ENCODE results near the gene ADISSP.
"Not testable (repeated sequence)": the region's sequence is repeated elsewhere in the genome, so short reads cannot be mapped to it uniquely, and the experiment has no call there.

Gene ADISSP

DNA sequence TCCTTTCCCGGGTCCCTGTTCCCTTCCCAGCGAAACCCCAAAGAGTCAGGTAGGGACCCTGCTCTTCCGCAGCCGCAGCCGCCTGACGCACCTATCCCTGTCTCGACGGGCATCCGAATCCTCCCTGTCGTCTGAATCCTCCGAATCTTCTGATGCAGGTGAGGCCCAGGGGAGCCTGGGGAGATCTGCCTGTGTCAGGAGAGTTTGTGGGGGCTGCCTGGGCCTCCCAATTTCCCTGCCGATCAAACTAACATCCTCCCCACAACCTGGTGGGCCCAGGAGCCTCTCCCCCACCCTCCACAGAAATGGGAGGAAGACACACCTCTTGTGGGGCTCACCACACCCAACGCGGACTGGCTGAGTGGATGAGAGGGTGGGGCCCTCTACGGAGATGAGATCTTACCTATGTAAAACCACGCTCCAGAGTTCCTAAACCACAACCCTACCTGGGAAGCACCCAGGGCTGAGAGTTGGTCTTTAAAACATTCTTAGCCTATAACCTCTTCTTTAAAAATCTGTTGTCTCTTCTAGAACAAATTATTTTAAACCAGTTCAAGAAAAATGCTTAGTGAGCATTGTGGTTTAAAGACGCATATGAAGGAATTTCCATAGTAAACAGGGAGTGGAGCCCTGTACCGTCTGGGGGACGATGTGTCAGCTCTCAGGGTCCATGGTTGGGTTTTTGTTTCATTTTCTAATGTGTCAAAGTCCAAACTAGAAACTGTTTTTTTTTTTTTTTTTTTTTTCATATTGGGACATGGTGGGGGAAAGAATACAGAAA, 30.2 kb upstream of the ADISSP start:
- peak; percentile 28 for DNase-seq (ENCODE audit: low spot score)

DNA sequence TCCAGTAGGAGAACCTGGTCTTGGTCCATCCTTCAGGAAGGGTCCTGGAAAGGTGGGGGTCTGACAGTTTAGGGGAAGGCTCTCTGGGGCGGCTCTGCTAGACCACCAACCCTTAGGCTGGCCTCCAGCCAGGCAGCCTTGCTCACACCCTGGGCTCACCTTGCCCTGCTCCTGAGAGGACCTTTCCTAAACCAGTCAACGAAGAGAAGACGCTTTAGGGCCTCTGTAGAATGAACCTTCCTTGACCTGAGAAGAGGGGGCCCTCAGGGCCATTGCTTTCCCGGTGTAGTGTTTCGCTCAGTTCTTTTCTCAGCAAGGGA, 29.6 kb upstream of the ADISSP start:
- no peak for DNase-seq (ENCODE audit: low spot score)

DNA sequence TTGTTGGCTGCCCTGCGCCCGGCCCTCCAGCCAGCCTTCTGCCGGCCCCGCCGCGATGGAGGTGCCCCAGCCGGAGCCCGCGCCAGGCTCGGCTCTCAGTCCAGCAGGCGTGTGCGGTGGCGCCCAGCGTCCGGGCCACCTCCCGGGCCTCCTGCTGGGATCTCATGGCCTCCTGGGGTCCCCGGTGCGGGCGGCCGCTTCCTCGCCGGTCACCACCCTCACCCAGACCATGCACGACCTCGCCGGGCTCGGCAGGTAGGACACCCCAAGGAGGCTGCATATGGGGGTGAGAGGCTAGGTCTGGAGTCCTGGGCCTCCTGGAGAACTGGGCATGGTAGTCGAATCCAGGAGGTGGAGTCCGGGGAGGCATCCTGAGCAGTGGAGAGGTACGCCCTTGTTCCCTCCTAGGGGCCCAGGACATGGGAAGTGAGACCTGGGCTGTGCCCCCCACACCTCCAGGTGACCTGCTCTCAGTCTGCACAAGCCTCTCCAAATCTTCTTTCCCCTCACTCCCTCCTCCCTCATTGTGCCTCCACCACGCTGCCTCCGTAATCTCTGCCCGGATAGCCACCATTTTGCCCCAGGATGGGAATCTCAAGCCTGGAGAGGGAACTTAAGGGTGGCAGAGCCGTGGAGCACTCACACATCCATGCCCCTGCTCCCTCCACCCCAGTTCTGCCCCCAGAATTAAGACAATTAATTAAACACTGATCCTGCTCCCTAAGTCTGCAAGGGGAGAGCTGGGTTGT, 29.1 kb upstream of the ADISSP start:
- DNase-seq (ENCODE audit: low spot score), result no peak

DNA sequence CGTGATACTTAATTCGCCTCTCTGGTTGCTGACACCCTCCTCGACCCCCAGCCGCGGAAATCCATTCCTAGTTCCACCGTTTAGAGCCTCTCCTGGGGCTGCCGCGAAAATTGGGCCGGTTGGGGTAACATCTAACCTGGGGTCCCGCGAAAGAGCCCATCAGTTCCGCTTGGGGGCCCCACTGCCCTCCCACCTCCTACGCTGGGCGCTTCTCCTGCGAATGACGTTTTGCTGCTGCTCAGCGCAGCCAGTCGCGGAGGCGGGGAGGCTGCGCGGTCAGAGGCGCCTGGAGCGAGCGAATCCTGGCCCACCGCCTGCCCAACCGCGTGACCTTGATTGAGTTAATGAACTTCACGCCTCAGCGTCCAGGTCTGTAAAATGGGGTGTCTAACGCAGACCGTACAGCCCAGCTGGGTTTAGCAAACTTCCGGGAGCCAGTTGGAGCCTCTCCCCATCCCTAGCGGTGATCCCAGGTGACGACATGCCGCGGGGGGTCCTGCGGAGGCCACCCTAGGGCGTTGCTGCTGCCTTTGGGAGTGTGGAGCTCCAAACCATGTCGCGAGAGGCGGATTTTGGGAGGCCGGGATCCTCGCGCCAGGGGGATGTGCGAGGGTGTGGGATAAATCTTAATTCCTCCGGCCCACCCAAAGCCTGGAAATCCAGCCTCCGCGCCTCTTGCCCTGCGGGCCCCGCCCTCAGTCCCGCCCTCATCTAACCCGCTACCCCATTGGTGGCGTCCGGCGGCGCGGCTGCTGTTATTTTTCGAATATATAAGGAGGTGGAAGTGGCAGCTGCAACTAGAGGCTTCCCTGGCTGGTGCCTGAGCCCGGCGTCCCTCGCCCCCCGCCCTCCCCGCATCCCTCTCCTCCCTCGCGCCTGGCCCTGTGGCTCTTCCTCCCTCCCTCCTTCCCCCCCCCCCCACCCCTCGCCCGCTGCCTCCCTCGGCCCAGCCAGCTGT, 28.2 kb upstream of the ADISSP start, which contains the start of gene CDC25B:
Gene CDC25B (plus strand): TSS at position 800 of the 958 bp plus-strand sequence. CDS start 222 bp downstream, outside the sequence.
- peak; percentile 95 for DNase-seq (ENCODE audit: low spot score)

DNA sequence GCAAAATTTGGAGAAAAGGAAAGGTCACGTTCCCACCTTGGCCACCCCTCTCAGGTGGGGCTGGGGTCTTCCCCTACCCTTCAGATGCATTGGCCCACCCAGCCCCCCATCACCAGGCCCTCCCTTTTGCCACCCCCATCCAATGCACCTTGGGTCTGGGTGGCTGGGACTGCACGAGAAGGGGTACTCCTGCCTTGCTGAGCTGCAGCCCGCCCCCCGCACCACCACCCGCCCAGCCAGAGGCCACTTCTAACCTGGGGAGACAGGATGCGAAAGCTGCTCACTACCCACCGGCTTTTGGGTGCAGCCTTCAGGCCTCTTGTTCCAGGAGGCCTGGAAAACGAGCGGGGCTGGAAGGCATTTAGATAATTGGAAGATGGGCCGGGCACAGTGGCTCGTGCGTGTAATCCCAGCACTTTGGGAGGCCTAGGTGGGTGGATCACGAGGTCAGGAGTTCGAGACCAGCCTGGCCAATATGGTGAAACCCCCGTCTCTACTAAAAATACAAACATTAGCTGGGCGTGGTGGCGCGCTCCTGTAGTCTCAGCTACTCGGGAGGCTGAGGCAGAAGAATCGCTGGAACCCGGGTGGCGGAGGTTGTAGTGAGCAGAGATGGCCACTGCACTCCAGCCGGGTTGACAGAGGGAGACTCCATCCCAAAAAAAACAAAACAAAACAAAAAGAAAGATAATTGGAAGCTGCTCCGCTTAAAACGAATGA, 27.3 kb upstream of the ADISSP start:
- no peak for DNase-seq (ENCODE audit: low spot score)

DNA sequence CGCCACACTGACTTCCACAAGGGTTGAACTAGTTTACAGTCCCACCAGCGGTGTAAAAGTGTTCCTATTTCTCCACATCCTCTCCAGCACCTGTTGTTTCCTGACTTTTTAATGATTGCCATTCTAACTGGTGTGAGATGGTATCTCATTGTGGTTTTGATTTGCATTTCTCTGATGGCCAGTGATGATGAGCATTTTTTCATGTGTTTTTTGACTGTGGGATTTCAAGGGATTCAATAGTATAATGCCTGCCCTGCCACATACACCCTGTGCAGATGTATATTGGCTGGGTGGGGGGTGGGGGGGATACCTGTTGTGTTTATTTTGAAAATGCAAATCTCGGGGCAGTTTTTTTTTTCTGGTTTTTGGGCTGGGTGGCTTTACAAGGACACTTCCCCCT, 26.6 kb upstream of the ADISSP start:
- DNase-seq (ENCODE audit: low spot score), result not testable (repeated sequence)

DNA sequence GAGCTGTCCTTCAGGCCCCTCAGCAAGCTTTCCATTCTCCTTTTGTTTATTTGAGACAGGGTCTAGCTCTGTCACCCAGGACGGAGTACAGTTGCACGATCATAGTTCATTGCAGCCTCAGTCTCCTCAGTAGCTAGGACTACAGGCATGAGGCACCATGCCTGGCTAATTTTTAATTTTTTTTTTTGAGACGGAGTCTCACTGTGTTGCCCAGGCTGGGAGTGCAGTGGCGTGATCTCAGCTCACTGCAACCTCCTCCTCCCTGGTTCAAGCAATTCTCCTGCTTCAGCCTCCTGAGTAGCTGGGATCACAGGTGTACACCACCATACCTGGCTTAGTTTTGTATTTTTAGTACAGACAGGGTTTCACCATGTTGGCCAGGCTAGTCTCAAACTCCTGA, 21.6 kb upstream of the ADISSP start:
- DNase-seq (ENCODE audit: low spot score), result not testable (repeated sequence)

DNA sequence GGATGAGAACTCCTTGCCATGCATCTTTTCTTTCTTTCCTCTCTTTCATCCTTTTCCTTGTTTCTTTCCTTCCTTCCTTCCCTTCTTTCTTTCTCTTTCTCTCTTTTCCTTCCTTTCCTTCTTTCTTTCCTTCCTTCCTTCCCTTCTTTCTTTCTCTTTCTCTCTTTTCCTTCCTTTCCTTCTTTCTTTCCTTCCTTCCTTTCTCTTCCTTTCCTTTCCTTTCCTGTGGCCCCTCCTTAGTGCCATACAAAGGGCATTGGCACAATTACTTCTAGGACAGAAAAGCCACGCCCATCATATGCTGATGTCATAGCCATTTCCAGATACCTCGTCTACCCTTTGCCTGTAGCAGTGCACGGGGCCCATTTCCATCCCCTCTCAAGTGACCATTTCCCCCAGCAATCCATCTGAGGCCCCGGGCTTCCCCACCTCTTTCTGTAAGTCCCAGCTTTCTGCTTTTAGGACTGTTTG, 21.2 kb upstream of the ADISSP start:
- DNase-seq (ENCODE audit: low spot score), result no peak

DNA sequence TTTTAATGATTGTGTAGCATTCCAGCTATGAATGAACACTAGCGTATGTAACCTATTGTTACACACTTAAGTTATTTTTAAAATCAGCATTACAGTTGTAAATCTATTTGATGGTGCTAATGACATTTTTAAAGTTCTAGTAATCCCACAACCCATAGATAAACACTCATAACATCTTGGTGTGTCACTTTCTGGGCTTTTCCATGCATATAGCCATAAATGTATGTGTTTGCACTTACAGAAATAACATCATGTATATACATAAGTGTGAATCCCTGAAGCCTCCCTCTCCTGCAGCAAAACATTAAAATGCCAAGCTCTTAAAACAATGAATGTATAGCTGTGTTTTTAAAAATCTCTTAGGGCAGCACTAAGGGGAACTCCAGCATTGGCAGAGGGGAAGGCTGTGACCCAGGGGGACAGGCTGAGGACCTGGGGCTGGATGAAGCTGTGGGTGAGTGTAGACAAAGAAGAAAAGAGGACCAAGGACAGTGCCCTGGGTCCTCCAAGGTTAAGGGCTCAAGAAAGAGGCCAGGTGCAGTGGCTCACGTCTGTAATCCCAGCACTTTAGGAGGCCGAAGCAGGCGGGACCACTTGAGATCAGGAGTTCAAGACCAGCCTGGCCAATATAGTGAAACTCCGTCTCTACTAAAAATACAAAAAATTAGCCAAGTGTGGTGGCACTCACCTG, 19.9 kb upstream of the ADISSP start:
- DNase-seq (ENCODE audit: low spot score), result no peak

DNA sequence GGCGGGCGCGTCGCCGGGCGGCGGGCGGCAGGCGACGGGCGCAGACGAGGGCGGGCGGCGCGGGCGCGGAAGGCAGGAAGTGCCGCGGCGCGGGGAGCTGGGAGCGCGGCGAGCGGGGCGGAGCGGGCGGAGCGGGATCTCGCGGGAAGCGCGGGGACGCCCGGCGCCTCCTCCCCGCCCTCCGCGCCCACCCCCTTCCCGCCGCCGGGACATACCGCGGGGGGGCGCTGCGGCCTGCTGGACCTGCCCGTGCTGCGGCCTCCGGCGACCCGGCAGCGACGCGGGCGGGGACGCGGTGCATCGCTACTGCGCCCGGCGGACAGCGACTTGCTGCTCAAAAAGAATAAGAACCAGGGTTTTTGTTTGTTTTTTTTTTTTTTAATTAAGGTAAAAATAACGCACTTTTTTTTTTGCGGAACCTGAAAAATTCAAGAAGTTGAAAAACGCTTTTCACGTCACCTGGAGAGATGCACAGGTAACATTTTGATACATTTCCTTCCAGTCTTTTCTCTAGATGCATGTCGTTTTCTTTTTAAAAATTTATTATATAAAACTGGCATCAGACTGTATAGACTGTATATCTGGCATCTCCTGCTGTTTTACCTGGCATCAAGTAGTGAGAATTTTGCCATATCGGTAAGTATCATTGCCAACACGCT, 19.2 kb upstream of the ADISSP start, which contains the start of gene CENPB:
Gene CENPB (minus strand): TSS at position 76 of the 659 bp plus-strand sequence. CDS start 257 bp downstream, outside the sequence.
- peak; percentile 93 for DNase-seq (ENCODE audit: low spot score)

DNA sequence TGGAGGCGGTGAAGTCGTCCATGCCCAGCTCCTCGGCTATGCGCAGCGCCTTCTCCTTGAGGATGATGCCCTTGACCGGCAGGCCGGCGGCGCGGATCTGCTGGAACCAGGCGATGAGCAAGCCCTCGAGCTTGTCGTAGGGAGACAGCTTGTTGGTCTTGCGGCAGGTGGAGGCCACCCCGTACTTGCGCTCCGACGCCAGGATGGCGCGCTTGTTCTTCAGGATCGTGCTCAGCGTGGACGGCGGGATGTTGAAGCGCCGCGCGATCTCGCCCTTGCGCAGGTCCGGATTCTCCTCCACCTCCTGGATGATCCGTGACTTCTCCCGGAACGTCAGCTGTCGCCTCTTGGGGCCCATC, 18.6 kb upstream of the ADISSP start:
- peak; percentile 30 for DNase-seq (ENCODE audit: low spot score)

DNA sequence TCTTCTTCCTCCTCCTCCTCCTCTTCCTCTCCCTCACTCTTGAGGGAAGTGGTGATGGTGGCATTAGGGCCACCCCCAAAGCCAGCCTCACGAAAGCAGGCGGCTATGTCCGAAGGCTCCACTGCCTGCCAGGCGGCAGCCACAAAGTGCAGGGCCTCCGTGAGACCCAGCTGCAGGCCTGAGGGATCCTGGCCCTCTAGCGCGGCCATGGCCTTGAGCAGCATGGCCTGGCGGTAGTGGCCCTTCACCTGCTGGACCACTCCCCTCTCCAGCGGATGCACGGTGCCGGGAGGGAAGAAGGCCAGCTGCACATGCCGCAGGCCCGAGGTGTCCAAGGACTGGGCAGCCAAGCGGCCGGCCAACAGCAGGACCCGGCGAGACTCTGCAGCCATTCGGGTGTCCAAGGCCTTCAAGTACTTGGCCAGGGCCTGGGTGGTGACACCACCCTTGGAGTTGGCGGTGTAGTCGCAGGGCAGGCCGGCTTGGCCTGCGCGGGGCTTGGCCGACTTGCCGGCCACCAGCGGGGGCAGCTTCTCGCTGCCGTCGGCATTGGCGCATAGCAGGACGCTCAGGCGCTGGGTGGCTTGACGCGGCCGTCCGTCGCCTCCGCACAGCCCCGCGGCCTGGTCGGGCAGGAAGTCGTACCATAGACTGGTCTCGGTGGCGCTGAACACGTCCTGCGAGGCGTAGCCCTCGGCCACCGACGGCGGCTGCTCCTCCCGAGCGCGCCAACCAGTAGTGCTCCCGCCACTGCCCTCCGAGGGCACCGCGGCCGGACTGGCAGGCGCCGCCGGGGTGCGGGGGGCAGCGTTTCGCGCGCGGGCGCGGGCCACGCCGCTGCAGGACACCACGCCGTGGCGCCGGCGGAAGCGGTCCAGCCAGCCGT, 17.9 kb upstream of the ADISSP start:
- DNase-seq (ENCODE audit: low spot score), result peak; percentile 15

DNA sequence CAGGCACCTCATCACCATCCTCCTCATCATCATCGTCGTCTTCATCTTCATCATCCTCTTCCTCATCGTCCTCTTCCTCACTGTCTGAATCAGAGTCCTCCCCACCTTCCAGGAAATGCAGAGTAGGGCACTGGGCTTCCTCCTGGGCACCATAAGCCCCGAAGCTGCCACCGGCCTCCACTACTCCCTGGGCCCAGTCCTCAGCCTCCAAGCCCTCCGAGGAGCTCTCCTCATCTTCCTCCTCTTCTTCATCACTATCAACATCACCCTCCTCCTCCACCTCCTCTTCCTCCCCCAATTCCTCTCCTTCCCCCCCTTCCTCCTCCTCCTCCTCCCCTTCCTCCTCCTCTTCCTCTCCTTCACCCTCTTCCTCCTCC, 17.3 kb upstream of the ADISSP start:
- no peak for DNase-seq (ENCODE audit: low spot score)

DNA sequence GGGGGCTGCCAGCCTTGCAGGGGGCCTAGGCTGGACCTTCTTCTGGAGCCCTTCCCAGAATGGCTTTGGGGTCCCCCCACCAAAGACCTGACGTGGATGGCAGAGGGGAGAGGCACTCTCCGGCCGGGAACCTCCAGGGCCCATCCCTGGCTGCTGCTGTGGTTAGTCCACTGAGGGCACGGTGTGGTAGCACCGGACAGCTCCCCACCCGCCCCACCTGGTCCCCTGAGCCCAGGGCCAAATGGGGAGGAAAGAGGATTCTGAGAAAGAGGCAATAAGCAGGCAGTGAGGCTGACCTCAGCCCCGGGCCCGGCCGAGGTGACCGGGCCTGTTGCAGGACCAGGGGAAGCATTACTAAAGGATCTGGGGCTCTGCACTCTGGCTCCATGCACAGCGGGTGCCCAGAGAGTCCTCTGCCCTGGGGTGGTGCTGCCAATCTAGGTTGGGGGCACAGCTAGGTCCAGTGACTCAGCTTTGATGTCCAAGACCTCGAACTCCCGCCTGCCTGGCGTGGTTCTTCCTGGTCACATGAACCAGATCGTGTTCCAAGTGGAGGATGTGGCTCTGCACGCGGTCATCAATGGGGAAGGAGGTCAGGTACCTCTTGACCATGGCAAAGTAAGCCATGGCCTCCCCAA, 16.8 kb upstream of the ADISSP start:
- DNase-seq (ENCODE audit: low spot score), result no peak

DNA sequence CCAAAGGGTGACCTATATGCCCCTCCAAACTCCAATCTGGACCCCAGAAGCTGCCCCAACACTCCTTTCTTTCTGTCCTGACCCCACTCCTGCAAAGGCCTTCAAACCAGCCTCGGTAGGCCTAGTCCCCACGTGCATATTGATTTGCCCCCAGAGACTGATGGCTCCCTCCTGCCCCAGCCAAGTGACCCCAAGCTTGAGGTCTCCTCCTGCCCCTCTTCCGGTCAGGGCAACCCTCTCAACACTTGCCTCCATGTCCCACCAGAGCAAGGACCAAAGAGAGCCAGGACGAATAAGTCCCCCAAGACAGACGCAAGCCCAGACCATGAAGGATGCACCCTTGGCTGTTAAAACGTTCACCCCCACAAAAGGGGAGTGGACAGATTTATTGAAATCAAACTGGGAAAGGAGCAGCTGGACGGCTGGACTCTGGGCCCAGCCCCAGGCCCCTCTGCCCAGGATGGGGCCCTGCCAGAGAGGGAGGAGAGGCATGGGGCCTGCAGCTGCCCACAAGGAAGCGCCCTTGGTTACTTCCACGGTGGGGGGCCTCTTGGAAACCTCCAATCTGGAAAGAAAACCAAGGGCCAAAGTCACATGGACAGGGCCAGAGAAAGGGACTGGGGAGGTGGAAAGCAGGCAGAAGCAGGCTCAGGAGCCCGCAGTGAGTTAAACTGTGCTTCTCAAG, 16.1 kb upstream of the ADISSP start:
- no peak for DNase-seq (ENCODE audit: low spot score)

DNA sequence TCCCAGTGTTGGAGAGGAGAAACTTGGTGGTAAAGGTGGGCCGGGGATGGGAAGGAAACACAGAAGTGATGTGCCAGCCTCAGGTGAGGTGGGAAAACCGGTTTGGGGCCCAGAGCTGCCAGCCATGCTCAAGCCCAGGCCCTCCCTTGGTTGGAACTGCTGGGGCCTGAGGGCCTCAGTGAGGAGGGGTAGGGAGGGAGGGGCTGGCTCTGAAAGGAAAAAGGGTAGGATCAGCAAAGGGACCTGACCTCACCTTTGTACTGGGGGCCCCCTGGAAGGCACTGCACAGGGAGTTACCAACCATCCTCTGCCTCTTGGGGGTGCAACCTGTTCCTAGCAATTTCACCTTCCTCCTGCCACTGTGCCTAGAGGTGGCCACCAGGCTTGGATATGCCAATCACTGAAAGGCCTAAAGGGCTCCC, 15.5 kb upstream of the ADISSP start:
- no peak for DNase-seq (ENCODE audit: low spot score)

DNA sequence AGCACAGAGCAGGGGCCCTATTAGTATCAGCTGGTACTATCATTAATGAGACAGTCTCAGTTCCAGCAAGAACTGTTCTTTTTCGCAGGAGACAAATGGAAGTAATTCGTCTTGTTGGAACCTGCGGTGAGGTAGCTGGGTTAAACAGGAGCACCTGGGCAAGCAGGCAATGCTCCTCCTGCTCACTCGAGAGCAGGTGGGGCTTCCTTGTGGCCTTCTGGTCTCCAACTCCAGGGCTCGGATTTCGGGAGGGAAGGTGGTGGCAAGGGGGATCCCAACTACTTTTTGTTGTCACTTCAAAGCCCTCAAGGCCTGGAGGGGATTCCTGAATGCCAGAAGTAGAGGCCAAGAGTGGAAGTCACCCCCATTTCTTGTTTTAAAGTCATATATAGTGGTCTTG, 15.0 kb upstream of the ADISSP start:
- DNase-seq (ENCODE audit: low spot score), result no peak

Data from AG08395 (cell line).